Measurements from ENCODE around the gene COL23A1.

Gene COL23A1

GRCh38 chr5:178411083-178411482, 179.1 kb downstream of the COL23A1 start:
- H3K4me1 ChIP-seq (ENCODE audit: low read length) = no peaks in the 10 kb centered on the region
- TF ChIP-seq EZH2phosphoT487 (IDR thresholded peaks at IDR 0.05; ENCODE audit: low read length) (no peak), EZH2 (optimal IDR thresholded peaks at IDR 0.05; ENCODE audit: low read depth, low read length) (no peak), CTCF (IDR thresholded peaks at IDR 0.05; ENCODE audit: low read length) (no peak)
- no peaks in the 10 kb centered on the region for H3K9me3 ChIP-seq (replicated peaks; ENCODE audit: insufficient read depth, low read length)
- no peak overlapping the region for H3K9ac ChIP-seq (ENCODE audit: low read length)
- no peak overlapping the region for H3K27ac ChIP-seq (ENCODE audit: low read length)
- no peaks in the 10 kb centered on the region for H3F3A ChIP-seq (ENCODE audit: insufficient read depth, low read length)
- no peaks in the 10 kb centered on the region for H3K79me2 ChIP-seq (ENCODE audit: low read length)
- H2AFZ ChIP-seq (ENCODE audit: low read length) = no peak overlapping the region
- no peaks in the 10 kb centered on the region for H4K20me1 ChIP-seq (ENCODE audit: insufficient read depth, low read length)
- no peak overlapping the region for H3K4me3 ChIP-seq (ENCODE audit: low read length)
- H3K27me3 ChIP-seq (replicated peaks; ENCODE audit: insufficient read depth, low read length) = peaks cover 16% of the 10 kb centered on the region
- no peak overlapping the region for H3K4me2 ChIP-seq (ENCODE audit: low read depth, low read length)
- no peak for DNase-seq
- H3K36me3 ChIP-seq (replicated peaks; ENCODE audit: insufficient read depth, low read length) = no peaks in the 10 kb centered on the region
- H3K9me2 ChIP-seq (replicated peaks; ENCODE audit: insufficient read depth, low read length) = no peaks in the 10 kb centered on the region

- Histone ChIP-seq H3F3A (ENCODE audit: insufficient read depth, low read length) (no peaks in the 10 kb centered on the region), H3K79me2 (ENCODE audit: low read length) (no peaks in the 10 kb centered on the region), H3K9me2 (replicated peaks; ENCODE audit: insufficient read depth, low read length) (no peaks in the 10 kb centered on the region), H3K9me3 (replicated peaks; ENCODE audit: insufficient read depth, low read length) (no peaks in the 10 kb centered on the region), H3K9ac (ENCODE audit: low read length) (no peak overlapping the region), H3K4me1 (ENCODE audit: low read length) (no peaks in the 10 kb centered on the region), H4K20me1 (ENCODE audit: insufficient read depth, low read length) (no peaks in the 10 kb centered on the region), H3K27ac (ENCODE audit: low read length) (no peak overlapping the region), H2AFZ (ENCODE audit: low read length) (no peak overlapping the region), H3K4me3 (ENCODE audit: low read length) (no peak overlapping the region), H3K36me3 (replicated peaks; ENCODE audit: insufficient read depth, low read length) (no peaks in the 10 kb centered on the region), H3K27me3 (replicated peaks; ENCODE audit: insufficient read depth, low read length) (peaks cover 11% of the 10 kb centered on the region), H3K4me2 (ENCODE audit: low read depth, low read length) (no peak overlapping the region)
- DNase-seq = no peak
- TF ChIP-seq EZH2phosphoT487 (IDR thresholded peaks at IDR 0.05; ENCODE audit: low read length) (no peak), EZH2 (optimal IDR thresholded peaks at IDR 0.05; ENCODE audit: low read depth, low read length) (no peak), CTCF (IDR thresholded peaks at IDR 0.05; ENCODE audit: low read length) (no peak)
These were observed 182.5 kb downstream of the COL23A1 start for GRCh38 chr5:178407646-178408045.

- H3K27ac ChIP-seq (ENCODE audit: low read length) = no peak overlapping the region
- no peaks in the 10 kb centered on the region for H4K20me1 ChIP-seq (ENCODE audit: insufficient read depth, low read length)
- no peaks in the 10 kb centered on the region for H3K9me2 ChIP-seq (replicated peaks; ENCODE audit: insufficient read depth, low read length)
- no peak for DNase-seq
- TF ChIP-seq EZH2 (optimal IDR thresholded peaks at IDR 0.05; ENCODE audit: low read depth, low read length) = no peak
- TF ChIP-seq CTCF (IDR thresholded peaks at IDR 0.05; ENCODE audit: low read length) = no peak
- no peak for TF ChIP-seq EZH2phosphoT487 (IDR thresholded peaks at IDR 0.05; ENCODE audit: low read length)
- H3K36me3 ChIP-seq (replicated peaks; ENCODE audit: insufficient read depth, low read length) = no peaks in the 10 kb centered on the region
- H3K9ac ChIP-seq (ENCODE audit: low read length) = no peak overlapping the region
- H3K27me3 ChIP-seq (replicated peaks; ENCODE audit: insufficient read depth, low read length) = peaks cover 5% of the 10 kb centered on the region
- no peaks in the 10 kb centered on the region for H3K9me3 ChIP-seq (replicated peaks; ENCODE audit: insufficient read depth, low read length)
- no peaks in the 10 kb centered on the region for H3F3A ChIP-seq (ENCODE audit: insufficient read depth, low read length)
- H2AFZ ChIP-seq (ENCODE audit: low read length) = no peak overlapping the region
- H3K4me3 ChIP-seq (ENCODE audit: low read length) = no peak overlapping the region
- H3K4me2 ChIP-seq (ENCODE audit: low read depth, low read length) = no peak overlapping the region
- no peaks in the 10 kb centered on the region for H3K79me2 ChIP-seq (ENCODE audit: low read length)
- no peaks in the 10 kb centered on the region for H3K4me1 ChIP-seq (ENCODE audit: low read length)
These were observed 185.2 kb downstream of the COL23A1 start for GRCh38 chr5:178404987-178405386.

All from MM.1S (cell line).